ENCODE measurements around the gene USP15. TPM values are rescaled to one million over a fixed set of nuclear protein-coding genes. Genes with fewer than 3 reads are reported as not detected.

USP15 gene
- 12.6 and 21.1 TPM in 2 replicates for total RNA-seq

DNA sequence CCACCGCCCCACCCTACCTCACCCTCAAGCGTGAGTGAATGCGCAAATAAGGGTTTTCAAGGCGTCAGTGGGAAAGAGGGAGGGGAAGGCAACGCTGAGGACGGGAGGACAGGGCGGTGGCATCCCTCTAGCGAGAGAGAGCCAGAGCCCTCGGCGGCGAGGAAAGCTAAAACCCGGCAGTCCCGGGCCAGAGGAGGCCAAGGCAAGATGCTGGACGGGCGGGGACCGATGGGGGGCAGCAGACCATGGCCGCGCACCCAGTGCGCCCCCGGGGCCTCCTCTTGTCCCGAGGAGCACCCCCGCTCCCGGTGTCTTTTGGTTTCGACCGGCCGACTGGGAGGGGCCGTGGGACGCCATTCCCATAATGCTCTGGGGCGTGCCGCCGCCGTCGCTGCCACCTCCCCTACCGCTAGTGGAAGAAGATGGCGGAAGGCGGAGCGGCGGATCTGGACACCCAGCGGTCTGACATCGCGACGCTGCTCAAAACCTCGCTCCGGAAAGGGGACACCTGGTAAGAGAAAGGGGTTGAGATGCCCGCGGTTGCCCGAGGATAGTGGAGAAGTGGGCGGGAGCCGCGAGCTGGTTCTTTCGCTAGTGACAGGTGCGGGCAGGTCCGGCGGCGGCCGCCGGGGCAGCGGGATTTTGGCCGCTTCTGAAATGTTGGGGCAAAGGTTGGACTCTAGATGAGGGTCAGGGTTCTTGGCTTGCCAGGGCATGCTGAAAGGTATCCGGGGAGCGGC lies at the start of gene USP15:
USP15 (plus strand) TSS at position 412 of the 740 bp plus-strand sequence; CDS start at position 423, 11 bp downstream.

Other genes starting within 250 kb of the USP15 start
- gene MON2, start 206.4 kb downstream of the USP15 start, total RNA-seq, result 32.7 and 37.1 TPM in 2 replicates

Data from cardiac ventricle fibroblast (primary cell).